IMR-90 (cell line): ENCODE measurements around the gene MYO3B. TPM values are rescaled to one million over a fixed set of nuclear protein-coding genes. Genes with fewer than 3 reads are reported as not detected.

Experiments
- ATAC-seq: fragments of 200-7000 bp; cut with Tn5 transposase; 2 replicates; pipeline ENCODE4 v1.9.1; 2020; ENCODE audit warnings: low read depth, mild to moderate bottlenecking, moderate library complexity
- BruUV-seq: library from RNA; stranded (reverse); fragments of 400-500 nt; replicated peaks from 2 replicates; lab custom pipeline; 2021; lab: Mats Ljungman, UMichigan
- CTCF ChIA-PET: fragments of 300-600 bp; formaldehyde crosslinking; extraction: SDS; loops from one replicate; lab custom pipeline; 2021; ENCODE audit warnings: antibody characterized with exemption; lab: Yijun Ruan, JAX
- POLR2A ChIA-PET: fragments of 300-600 bp; sonication (Branson Sonifier 250); formaldehyde crosslinking; loops from one replicate; lab custom pipeline; 2022; ENCODE audit warnings: antibody characterized with exemption; ENCODE audit not compliant: unreplicated experiment; lab: Charles Lee
- DNase-seq: peaks from one replicate; pipeline ENCODE4 v3.0.0; 2013
- H2AFZ ChIP-seq: replicated peaks from 2 replicates; pipeline ENCODE3; 2013; ENCODE audit warnings: low read length, mild to moderate bottlenecking; ENCODE audit not compliant: poor library complexity
- H2AK5ac ChIP-seq: 2 replicates; pipeline ENCODE4 v1.6.1; 2013; ENCODE audit warnings: low read depth, low read length, inconsistent platforms
- H2AK9ac ChIP-seq: replicated peaks from 2 replicates; pipeline ENCODE3; 2013; ENCODE audit warnings: mild to moderate bottlenecking, low read depth, low read length, moderate library complexity; ENCODE audit not compliant: poor library complexity
- H2BK120ac ChIP-seq: 2 replicates; pipeline ENCODE4 v1.6.1; 2013; ENCODE audit warnings: low read depth, low read length, inconsistent platforms
- H2BK15ac ChIP-seq: 3 replicates; pipeline ENCODE4 v1.6.1; 2013; ENCODE audit warnings: low read depth, low read length, inconsistent platforms
- H2BK20ac ChIP-seq: 2 replicates; pipeline ENCODE4 v1.6.1; 2013; ENCODE audit warnings: low read depth, mild to moderate bottlenecking, inconsistent platforms, low read length, moderate library complexity
- H2BK5ac ChIP-seq: 2 replicates; pipeline ENCODE4 v1.6.1; 2013; ENCODE audit warnings: mild to moderate bottlenecking, low read depth, low read length, inconsistent platforms; ENCODE audit not compliant: poor library complexity, severe bottlenecking
- H3K14ac ChIP-seq: replicated peaks from 2 replicates; pipeline ENCODE4 v1.6.1; 2013; ENCODE audit warnings: low read depth, low read length, inconsistent platforms
- H3K18ac ChIP-seq: 2 replicates; pipeline ENCODE4 v1.6.1; 2013; ENCODE audit warnings: low read depth, low read length, control low read depth
- H3K23ac ChIP-seq: 2 replicates; pipeline ENCODE4 v1.6.1; 2013; ENCODE audit warnings: low read depth, low read length, inconsistent platforms
- H3K27ac ChIP-seq: 2 replicates; pipeline ENCODE4 v1.5.1; 2013; ENCODE audit warnings: mild to moderate bottlenecking, control low read depth, low read length; ENCODE audit not compliant: insufficient read depth
- H3K27me3 ChIP-seq: 2 replicates; pipeline ENCODE4 v1.6.1; 2013; ENCODE audit warnings: low read length; ENCODE audit not compliant: control insufficient read depth, insufficient read depth
- H3K36me3 ChIP-seq: 2 replicates; pipeline ENCODE4 v1.6.1; 2013; ENCODE audit warnings: low read length, mixed read lengths; ENCODE audit not compliant: control insufficient read depth, insufficient read depth
- H3K4ac ChIP-seq: 2 replicates; pipeline ENCODE4 v1.6.1; 2013; ENCODE audit warnings: low read depth, low read length, inconsistent platforms
- H3K4me1 ChIP-seq: 2 replicates; pipeline ENCODE4 v1.6.1; 2013; ENCODE audit warnings: low read length, mixed read lengths; ENCODE audit not compliant: control insufficient read depth, insufficient read depth
- H3K4me2 ChIP-seq: 2 replicates; pipeline ENCODE4 v1.6.1; 2013; ENCODE audit warnings: low read depth, mild to moderate bottlenecking, control low read depth, low read length, moderate library complexity
- H3K4me3 ChIP-seq: 2 replicates; pipeline ENCODE4 v1.5.1; 2013; ENCODE audit warnings: low read depth, mild to moderate bottlenecking, control low read depth, low read length, moderate library complexity; ENCODE audit not compliant: insufficient read depth
- H3K56ac ChIP-seq: 2 replicates; pipeline ENCODE4 v1.6.1; 2013; ENCODE audit warnings: low read length, inconsistent platforms; ENCODE audit not compliant: insufficient read depth; ENCODE audit errors: extremely low read depth
- H3K79me1 ChIP-seq, 2 experiments: 2 replicates each; pipeline ENCODE4 v1.6.1; 2013; ENCODE audit warnings: low read length in 2 of 2, inconsistent platforms in 1 of 2, low read depth in 1 of 2
- H3K9ac ChIP-seq: 2 replicates; pipeline ENCODE4 v1.6.1; 2013; ENCODE audit warnings: low read depth, low read length, control low read depth
- H3K9me1 ChIP-seq: 2 replicates; pipeline ENCODE4 v1.6.1; 2013; ENCODE audit warnings: low read length, inconsistent platforms; ENCODE audit not compliant: insufficient read depth
- H3K9me3 ChIP-seq: 2 replicates; pipeline ENCODE4 v1.6.1; 2013; ENCODE audit warnings: low read length; ENCODE audit not compliant: control insufficient read depth, insufficient read depth
- H4K20me1 ChIP-seq: 2 replicates; pipeline ENCODE4 v1.6.1; 2013; ENCODE audit warnings: low read length, inconsistent platforms; ENCODE audit not compliant: insufficient read depth
- H4K5ac ChIP-seq: 2 replicates; pipeline ENCODE4 v1.6.1; 2013; ENCODE audit warnings: mild to moderate bottlenecking, low read depth, low read length, control low read depth
- H4K8ac ChIP-seq, 2 experiments: 2 replicates each; pipeline ENCODE4 v1.6.1; 2013; ENCODE audit warnings: low read depth in 2 of 2, low read length in 2 of 2, control low read depth in 1 of 2, inconsistent platforms in 1 of 2
- H4K91ac ChIP-seq: 2 replicates; pipeline ENCODE4 v1.6.1; 2013; ENCODE audit warnings: low read depth, low read length, inconsistent platforms; ENCODE audit not compliant: insufficient read depth
- CHD1 ChIP-seq: IDR thresholded peaks from 2 replicates; pipeline ENCODE4 v1.6.1; 2012; ENCODE audit warnings: low read depth, low read length, improper control_type of control experiment
- CTCF ChIP-seq: conservative IDR thresholded peaks from 2 replicates; pipeline ENCODE4 v1.5.1; 2012; ENCODE audit warnings: mild to moderate bottlenecking, low read depth, low read length, improper control_type of control experiment
- MAFK ChIP-seq: IDR thresholded peaks from 2 replicates; pipeline ENCODE4 v1.6.1; 2012; ENCODE audit warnings: low read depth, low read length, improper control_type of control experiment
- MXI1 ChIP-seq: IDR thresholded peaks from 2 replicates; pipeline ENCODE4 v1.6.1; 2012; ENCODE audit warnings: low read depth, mild to moderate bottlenecking, low read length, moderate library complexity, borderline replicate concordance
- NFE2L2 ChIP-seq: fragments of 150-350 bp; IDR thresholded peaks from 2 replicates; pipeline ENCODE4 v1.6.1; 2016; ENCODE audit warnings: low read depth, mild to moderate bottlenecking, low read length
- RAD21 ChIP-seq: IDR thresholded peaks from 2 replicates; pipeline ENCODE4 v1.6.1; 2012; ENCODE audit warnings: low read length, improper control_type of control experiment
- RFX5 ChIP-seq: IDR thresholded peaks from 2 replicates; pipeline ENCODE4 v1.8.0; 2012; ENCODE audit warnings: low read depth, mild to moderate bottlenecking, low read length, moderate library complexity
- SMC3 ChIP-seq: fragments of 150-350 bp; IDR thresholded peaks from 2 replicates; pipeline ENCODE4 v1.6.1; 2016; ENCODE audit warnings: low read depth, mild to moderate bottlenecking, antibody characterized with exemption, low read length, moderate library complexity
- WGBS, 2 experiments: methylation state at CpG; one replicate each; pipeline versions ENCODE4 v1.1.5 to v1.1.7; 2013; ENCODE audit warnings: missing lambda C conversion rate in 2 of 2; ENCODE audit not compliant: insufficient read length in 1 of 2; ENCODE audit errors: extremely low coverage in 2 of 2; 5-methylcytosine and 5-hydroxymethylcytosine counted together
- dilution Hi-C: fragments of 300-500 bp; cut with HindIII; formaldehyde crosslinking; loops from one replicate; pipeline ENCODE4 v1.14.3; 2018; ENCODE audit warnings: low sequenced_read_pairs; ENCODE audit not compliant: unreplicated experiment
- in situ Hi-C: fragments of 300-500 bp; cut with MboI; formaldehyde crosslinking; loops from 3 replicates; pipeline ENCODE4 v1.14.3; 2019; ENCODE audit warnings: low sequenced_read_pairs, inconsistent platforms, mixed read lengths
- intact Hi-C: fragments of 100-400 bp; cut with micrococcal nuclease; formaldehyde crosslinking; loops from 2 replicates; pipeline ENCODE4 v1.10.0; 2022
- polyA plus RNA-seq, 3 experiments: library from polyadenylated mRNA; depleted of rRNA; stranded (reverse); fragments of >200 nt; gene quantifications; 2 replicates each; pipeline ENCODE4 v1.2.3, GENCODE V29; 2012; ENCODE audit warnings: low replicate concordance in 1 of 3
- total RNA-seq: library from RNA; depleted of rRNA; stranded (reverse); fragments of >200 nt; gene quantifications from 2 replicates; pipeline ENCODE4 v1.2.3, GENCODE V29; 2012
- TF ChIP-seq, protein P1 (sequence below): fragments of 150-350 bp; IDR thresholded peaks from 2 replicates; pipeline ENCODE4 v1.6.1; 2016; ENCODE audit warnings: low read depth, mild to moderate bottlenecking, low read length, moderate library complexity, borderline replicate concordance
- TF ChIP-seq, protein P2 (sequence below): fragments of 150-350 bp; IDR thresholded peaks from 2 replicates; pipeline ENCODE4 v1.6.1; 2017; ENCODE audit warnings: mild to moderate bottlenecking, antibody characterized with exemption, low read length, low read depth

Gene MYO3B
- total and polyA plus RNA-seq, 2 of the 4 experiments (the other 2 are of a cell fraction) = 0.02 TPM; not detected in 1

- peak; percentile 61 for TF ChIP-seq CTCF
- no peak for TF ChIP-seq RFX5
Measured at GRCh38 chr2:170235860-170236679, 58.1 kb downstream of the MYO3B start (continued).

GRCh38 chr2:170236680-170237047 lies 58.7 kb downstream of the MYO3B start:
- Histone ChIP-seq H3K4ac (no peak overlapping the region), H3K9me1 (no peaks in the 10 kb centered on the region), H3K4me2 (no peak overlapping the region), H3K18ac (no peak overlapping the region), H4K20me1 (no peaks in the 10 kb centered on the region), H2AK9ac (no peak overlapping the region), H3K56ac (no peak overlapping the region), H3K36me3 (no peaks in the 10 kb centered on the region), H4K91ac (no peak overlapping the region), H3K4me3 (no peak overlapping the region), H2BK120ac (no peak overlapping the region), H2BK15ac (no peak overlapping the region), H2AK5ac (no peak overlapping the region), H2AFZ (no peak overlapping the region), H4K8ac (no peak overlapping the region), H3K79me1 (no peaks in the 10 kb centered on the region), H3K9ac (no peak overlapping the region), H2BK20ac (no peak overlapping the region), H3K27ac (no peak overlapping the region), H3K23ac (no peak overlapping the region), H2BK5ac (no peak overlapping the region), H4K5ac (no peak overlapping the region), H3K27me3 (peaks cover 18% of the 10 kb centered on the region), H3K4me1 (no peaks in the 10 kb centered on the region), H3K9me3 (no peaks in the 10 kb centered on the region), H3K14ac (no peak overlapping the region)
- ChIA-PET POLR2A (no interaction called here), CTCF (interaction anchor here (1.5 kb wide), 1 partner anchor 124 kb away, joined by 4 read pairs; no protein-coding TSS in a partner anchor)
- BruUV-seq = no TSS peak
- intact Hi-C loops (loop anchor here (1.0 to 10.0 kb wide), 4 partner anchors 126 to 782 kb away; no protein-coding TSS in a partner anchor), in situ Hi-C loops (no loop called here), dilution Hi-C loops (no loop called here)
- TF ChIP-seq, protein P1, sequence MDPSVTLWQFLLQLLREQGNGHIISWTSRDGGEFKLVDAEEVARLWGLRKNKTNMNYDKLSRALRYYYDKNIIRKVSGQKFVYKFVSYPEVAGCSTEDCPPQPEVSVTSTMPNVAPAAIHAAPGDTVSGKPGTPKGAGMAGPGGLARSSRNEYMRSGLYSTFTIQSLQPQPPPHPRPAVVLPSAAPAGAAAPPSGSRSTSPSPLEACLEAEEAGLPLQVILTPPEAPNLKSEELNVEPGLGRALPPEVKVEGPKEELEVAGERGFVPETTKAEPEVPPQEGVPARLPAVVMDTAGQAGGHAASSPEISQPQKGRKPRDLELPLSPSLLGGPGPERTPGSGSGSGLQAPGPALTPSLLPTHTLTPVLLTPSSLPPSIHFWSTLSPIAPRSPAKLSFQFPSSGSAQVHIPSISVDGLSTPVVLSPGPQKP = no peak
- TF ChIP-seq MAFK (no peak), RAD21 (no peak), SMC3 (no peak), CHD1 (no peak), NFE2L2 (no peak), MXI1 (no peak)
- TF ChIP-seq, protein P2, sequence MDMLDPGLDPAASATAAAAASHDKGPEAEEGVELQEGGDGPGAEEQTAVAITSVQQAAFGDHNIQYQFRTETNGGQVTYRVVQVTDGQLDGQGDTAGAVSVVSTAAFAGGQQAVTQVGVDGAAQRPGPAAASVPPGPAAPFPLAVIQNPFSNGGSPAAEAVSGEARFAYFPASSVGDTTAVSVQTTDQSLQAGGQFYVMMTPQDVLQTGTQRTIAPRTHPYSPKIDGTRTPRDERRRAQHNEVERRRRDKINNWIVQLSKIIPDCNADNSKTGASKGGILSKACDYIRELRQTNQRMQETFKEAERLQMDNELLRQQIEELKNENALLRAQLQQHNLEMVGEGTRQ = no peak
- no peak for ATAC-seq
- WGBS, 2 experiments = no CpG with 5 or more reads among the region's 2 CpGs
- no peak for DNase-seq
